NK-92 (cell line): ENCODE data around the gene NCAPG.
A peak's percentile ranks its signal among the peaks of the same experiment; 100 is the strongest.

ENCODE experiments used
- DNase-seq: peaks from one replicate; lab custom pipeline; 2025; ENCODE audit not compliant: unreplicated experiment; lab: John Stamatoyannopoulos, UW

Gene NCAPG, protein sequence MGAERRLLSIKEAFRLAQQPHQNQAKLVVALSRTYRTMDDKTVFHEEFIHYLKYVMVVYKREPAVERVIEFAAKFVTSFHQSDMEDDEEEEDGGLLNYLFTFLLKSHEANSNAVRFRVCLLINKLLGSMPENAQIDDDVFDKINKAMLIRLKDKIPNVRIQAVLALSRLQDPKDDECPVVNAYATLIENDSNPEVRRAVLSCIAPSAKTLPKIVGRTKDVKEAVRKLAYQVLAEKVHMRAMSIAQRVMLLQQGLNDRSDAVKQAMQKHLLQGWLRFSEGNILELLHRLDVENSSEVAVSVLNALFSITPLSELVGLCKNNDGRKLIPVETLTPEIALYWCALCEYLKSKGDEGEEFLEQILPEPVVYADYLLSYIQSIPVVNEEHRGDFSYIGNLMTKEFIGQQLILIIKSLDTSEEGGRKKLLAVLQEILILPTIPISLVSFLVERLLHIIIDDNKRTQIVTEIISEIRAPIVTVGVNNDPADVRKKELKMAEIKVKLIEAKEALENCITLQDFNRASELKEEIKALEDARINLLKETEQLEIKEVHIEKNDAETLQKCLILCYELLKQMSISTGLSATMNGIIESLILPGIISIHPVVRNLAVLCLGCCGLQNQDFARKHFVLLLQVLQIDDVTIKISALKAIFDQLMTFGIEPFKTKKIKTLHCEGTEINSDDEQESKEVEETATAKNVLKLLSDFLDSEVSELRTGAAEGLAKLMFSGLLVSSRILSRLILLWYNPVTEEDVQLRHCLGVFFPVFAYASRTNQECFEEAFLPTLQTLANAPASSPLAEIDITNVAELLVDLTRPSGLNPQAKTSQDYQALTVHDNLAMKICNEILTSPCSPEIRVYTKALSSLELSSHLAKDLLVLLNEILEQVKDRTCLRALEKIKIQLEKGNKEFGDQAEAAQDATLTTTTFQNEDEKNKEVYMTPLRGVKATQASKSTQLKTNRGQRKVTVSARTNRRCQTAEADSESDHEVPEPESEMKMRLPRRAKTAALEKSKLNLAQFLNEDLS

DNA sequence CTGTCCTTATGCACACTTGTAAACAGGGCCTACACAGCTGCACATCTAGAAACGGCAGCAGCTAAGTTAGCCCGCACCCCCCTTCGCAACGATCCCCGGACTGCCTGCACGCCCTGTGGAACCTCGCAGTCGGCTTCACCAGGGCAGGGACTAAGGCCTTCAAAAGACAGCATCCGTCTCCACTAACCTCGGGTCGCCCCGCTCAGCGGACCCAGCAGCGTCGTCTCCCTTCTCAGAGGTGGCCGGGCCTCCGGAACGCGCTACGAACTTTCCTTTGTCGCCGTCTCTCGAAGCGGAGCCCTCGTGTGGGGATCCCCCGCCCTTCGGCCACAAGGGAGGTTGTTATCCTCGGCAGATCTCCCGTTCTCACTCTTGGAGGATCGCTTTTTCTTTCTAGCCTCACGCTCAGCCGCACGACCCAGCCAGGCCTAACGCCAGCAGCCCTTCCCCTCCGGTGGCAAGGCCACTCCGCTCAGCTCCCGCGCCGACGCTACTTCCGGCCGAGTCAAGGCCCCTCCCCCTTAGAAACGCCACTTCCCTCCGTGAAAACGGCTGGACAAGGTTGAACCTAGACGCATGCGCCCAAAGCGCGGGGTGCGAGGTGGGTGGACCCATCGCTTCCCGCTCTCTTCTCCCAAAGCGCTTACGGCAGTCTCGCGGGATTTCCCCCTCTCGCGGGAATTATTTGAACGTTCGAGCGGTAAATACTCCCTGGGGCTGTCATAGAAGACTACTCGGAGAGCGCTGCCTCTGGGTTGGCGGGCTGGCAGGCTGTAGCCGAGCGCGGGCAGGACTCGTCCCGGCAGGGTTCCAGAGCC, at the start of gene NCAPG, which contains the start of gene DCAF16:
Gene NCAPG (plus strand): TSS at position 720 of the 818 bp plus-strand sequence. CDS start 99 bp downstream, outside the sequence.
Gene DCAF16 (minus strand): TSS at position 498 of the 818 bp plus-strand sequence. CDS start 6,616 bp downstream, outside the sequence.
- peak; percentile 95 for DNase-seq

DNA sequence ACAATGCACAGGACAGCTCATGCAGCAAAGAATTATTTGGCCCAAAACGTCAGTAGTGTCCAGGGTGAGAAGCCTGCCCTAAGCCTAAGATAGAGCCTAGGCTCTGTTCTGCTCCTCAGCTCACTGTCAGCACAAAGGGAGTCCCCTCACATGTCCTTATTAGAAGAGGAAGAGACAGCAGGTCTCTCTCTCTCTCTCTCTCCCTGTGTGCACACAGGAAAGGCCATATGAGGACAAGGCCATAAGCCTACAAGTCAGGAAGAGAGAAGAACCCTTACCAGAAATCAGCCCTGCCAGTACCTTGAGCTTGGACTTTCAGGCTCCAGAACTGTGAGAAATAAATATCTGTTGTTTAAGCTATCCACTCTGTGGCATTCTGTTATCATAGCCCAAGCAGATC, 49.7 kb upstream of the NCAPG start:
- DNase-seq: no peak

DNA sequence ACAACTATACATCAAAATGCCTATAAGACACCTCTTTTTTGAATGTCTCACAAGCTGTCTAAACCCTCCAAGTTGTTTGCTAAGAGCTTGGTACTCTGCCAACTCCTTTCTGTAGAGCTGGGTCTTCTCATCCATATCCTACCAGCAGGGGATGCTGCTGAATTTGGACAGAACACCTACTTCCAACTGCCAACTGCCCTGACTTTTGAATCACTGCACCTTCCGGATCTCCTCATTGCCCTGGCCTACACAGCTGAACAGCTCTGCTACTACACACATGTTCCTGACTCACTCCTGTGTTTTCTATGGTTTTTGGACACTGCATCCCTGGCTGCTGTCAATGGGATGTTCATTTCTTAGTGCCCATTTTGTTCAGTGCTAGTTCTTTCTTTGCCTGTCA, 48.1 kb upstream of the NCAPG start:
- no peak for DNase-seq

DNA sequence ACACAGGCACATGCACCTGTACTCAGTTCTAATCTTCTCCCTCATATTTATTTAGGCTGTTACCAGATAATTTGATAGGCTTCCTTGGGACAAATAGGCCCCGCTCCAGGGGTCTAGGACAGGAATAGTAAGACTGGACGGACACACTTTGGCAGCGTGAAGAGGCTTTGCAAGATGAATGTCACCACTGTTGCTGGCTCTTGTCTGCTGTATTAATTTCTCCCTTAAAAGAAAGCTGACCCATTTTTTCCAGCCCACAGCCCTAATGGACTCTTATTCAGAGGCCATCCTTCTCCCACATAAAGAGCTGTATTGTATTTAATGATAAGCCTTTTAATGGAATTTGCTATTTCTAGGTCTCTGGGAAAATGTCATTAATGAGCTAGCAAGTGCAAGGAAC, 47.4 kb upstream of the NCAPG start:
- DNase-seq: no peak

DNA sequence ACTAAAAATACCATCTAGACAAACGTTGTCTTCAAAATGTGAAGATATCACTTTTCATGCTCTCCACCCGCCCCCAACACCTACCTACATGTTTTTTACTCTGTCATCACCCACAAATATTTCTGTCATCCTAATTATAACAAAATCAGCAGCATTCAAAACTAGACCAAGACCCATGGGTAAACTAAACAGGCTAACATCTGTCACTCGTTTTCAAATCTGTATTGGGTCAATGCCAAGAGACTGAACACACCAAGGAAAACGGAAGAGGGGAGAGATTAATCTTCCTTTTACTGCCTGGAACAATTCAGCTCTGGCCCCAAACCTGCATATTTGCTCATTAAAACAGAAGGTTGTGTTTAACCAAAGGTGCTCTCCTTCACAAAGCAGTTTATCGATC, 46.8 kb upstream of the NCAPG start:
- DNase-seq: no peak

DNA sequence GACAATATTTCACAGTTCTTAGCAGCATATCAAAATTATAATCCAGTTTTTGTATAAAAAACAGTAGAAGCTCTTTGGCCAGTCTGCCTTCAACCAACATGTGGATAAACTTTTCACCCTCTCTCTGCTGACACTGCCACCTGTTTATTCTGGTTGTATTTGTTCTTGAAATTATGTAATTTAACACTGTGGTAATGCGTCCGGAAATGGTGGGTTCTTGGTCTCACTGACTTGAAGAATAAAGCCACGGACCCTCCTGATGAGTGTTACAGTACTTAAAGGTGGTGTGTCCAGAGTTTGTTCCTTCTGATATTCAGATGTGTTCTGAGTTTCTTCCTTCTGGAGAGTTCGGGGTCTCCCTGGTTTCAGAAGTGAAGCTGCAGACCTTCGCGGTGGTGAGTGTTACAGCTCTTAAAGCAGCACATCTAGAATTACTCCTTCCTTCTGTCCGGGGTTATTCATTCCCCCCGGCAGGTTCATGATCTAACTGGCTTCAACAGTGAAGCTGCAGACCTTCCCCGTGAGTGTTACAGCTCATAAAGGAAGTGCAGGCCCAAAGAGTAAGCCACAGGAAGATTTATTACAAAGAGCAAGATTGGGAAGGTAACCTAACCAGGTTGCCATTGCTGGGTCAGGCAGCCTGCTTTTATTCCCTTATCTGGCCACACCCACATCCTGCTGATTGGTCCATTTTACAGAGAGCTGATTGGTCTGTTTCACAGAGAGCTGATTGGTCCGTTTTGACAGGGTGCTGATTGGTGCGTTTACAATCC, 45.1 kb upstream of the NCAPG start:
- no peak for DNase-seq

DNA sequence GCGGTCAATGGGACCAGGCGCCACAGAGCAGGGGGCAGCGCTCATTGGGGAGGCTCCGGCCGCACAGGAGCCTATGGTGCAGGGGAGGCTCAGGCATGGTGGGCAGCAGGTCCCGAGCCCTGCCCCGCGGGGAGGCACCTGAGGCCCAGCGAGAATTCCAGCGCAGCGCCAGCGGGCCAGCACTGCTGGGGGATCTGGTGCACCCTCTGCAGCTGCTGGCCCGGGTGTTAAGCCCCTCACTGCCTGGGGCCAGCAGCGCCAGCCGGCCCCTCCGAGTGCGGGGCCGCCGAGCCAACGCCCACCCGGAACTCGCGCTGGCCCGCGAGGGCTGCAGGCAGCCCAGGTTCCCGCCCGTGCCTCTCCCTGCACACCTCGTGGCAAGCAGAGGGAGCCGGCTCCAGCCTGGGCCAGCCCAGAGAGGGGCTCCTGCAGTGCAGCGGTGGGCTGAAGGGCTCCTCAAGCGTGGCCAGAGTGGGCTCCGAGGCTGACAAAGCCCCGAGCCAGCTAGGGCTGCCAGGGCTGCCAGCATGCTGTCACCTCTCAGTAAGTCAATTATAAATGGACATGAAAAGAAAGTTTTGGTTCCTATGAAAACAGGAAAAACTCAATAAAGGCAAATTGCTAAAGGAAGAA, 43.8 kb upstream of the NCAPG start:
- no peak for DNase-seq

DNA sequence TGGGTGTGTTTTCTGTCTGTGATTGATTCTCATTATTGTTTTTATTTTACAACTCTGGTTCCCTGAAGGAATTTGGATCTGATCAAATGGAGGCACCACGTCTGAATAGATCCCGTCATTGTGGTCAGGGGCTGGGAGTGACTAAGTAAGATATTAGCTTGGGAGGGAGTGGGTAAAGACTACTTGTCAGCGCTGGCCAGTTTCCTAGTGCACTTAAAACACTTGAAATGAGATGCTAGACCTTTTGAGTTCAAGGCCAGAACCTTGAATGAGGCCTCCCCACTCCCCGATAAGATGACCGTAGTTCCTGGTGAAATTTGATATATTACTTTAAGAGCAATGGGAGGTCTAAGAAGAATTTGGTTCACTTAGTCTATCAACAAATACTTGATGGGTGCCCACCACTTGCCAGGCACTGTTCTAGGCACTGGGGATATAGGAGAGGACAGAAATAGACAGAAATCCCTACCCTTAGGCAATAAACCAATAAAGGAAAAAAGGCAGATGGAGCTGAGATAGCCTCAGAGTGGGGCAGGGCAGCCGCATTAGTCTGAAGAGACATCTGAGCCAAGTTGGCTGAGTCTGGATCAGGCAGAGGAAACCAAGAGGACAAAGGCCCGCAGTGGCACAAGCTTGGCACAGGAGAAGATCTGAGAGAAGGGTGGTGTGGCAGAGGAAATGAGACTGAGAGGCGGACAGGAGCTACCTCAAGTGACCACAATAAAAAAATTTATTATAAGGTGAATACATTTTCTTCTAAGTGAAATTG, 41.2 kb upstream of the NCAPG start:
- no peak for DNase-seq

DNA sequence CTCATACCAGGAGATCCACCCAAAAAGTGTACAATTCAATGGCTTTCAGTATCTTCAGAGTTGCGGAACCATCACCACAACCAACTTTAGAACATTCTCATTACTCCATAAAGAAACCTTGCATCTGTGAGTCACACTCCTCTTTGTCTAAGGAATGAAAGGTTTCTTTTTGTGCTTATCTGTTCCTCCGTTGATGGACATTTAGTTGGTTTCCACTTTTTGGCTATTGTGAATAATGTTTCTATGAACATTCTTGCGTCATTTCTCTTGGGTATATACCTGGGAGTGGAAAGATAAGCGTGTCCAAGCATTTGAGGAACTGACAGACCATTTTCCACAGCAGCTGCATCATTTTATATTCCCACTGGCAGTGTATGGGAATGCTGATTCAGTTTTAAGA, 39.9 kb upstream of the NCAPG start:
- DNase-seq: no peak

DNA sequence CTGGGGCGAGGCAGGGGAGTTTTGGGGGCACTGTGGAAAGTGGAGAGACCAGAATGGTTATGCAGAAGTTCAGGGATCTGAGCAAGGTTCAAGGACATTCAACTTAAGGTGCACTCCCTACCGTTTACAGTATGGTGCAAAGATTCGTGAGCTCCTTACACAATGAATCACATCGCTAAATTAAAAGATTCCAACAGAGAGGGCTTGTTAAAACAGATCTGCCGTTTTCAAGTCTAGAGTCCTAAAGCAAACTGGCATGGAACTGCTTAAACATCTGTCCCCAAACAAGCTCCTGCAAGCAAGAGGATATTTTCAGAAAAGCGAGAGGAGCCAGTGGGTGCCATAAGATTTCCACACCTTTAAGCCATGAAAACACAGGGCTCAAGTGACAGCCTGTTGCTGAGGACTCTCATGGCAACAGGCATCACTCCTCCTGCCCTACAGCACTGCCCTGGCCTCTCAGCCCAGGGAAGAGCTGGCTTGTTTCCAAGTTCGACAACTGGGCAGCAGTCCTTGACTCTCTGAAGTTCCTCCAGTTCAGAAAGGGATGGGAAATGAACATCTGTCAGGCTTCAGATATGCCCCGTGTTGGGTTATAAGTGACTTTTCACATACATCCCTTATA, 39.4 kb upstream of the NCAPG start:
- DNase-seq: no peak

DNA sequence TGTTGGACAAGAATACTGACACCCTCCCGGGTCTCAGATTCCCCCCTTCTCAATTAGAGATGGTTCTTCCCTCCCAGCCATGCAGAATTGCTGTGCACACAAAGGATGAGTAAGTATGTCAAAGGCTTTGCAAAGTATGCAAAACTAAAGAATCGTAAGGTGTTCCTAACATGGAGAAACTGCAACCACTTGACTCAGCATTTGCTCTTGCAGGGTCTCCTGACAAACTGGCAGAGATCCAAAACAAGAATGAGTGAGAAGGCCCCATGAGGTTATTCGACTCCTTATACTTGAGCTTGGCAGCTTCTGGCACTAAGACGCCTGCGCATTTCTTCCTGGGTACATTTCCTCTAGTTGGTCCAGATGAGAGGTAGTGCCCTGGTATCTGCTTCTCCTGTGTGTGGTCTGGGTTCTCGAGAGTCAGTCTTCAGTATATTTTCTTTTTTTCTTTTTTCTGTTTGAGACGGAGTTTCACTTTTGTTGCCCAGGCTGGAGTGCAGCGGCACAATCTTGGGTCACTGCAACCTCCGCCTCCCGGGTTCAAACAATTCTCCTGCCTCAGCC, 37.6 kb upstream of the NCAPG start:
- no peak for DNase-seq

DNA sequence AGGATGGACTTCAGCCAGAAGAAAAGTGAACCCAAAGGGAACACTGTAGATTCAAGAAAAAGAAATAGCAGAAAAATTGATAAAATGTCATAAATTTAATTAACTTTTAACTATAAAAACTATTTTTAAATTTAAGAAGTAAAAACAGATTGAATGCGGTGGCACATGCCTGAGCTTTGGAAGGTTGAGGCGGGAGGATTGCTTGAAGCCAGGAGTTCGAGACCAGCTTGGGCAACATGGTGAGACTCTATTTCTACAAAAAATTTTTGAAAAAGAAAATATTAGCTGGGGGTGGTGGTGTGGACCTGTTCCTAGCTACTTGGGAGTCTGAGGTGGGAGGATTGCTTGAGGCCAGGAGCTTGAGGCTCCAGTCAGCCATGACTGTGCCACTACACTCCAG, 32.3 kb upstream of the NCAPG start:
- DNase-seq: no peak

DNA sequence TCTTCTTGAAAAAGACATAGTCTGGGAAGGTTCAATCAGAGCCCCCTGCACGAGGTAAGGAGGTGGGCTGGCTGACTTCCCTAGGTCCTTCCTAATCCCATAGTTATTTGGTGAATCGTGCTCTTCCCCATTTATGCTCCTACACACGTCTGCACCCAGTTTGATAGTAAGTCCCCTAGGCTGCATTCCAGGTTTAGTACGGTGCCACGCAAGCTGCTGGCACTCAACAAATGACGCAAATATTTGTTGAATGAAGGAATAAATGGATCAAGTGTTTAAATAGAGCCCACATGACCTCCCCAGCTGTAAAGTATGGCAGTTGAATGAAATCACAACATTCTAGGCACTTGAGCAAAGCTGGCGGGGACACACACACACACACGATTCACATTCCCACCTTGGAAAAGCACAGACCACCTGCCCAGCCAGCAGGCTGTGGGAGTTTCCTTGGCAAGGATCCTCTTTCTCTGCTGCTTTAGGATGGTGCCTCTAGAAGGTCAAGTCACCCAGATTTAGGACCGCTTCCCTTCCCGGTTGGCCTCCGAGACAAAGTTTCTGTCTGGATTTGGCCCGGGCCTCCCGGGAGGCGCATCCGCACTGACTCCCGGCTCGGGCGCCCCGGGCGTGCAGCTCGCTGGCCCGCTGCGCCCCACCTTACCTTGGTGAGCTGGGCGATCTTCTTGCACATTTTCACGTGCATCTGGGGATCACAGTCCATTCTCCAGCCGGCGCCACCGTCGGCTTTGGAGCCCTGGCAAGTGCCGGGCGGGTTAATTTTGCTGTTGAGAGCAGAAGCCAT, 30.1 kb upstream of the NCAPG start:
- DNase-seq: no peak

DNA sequence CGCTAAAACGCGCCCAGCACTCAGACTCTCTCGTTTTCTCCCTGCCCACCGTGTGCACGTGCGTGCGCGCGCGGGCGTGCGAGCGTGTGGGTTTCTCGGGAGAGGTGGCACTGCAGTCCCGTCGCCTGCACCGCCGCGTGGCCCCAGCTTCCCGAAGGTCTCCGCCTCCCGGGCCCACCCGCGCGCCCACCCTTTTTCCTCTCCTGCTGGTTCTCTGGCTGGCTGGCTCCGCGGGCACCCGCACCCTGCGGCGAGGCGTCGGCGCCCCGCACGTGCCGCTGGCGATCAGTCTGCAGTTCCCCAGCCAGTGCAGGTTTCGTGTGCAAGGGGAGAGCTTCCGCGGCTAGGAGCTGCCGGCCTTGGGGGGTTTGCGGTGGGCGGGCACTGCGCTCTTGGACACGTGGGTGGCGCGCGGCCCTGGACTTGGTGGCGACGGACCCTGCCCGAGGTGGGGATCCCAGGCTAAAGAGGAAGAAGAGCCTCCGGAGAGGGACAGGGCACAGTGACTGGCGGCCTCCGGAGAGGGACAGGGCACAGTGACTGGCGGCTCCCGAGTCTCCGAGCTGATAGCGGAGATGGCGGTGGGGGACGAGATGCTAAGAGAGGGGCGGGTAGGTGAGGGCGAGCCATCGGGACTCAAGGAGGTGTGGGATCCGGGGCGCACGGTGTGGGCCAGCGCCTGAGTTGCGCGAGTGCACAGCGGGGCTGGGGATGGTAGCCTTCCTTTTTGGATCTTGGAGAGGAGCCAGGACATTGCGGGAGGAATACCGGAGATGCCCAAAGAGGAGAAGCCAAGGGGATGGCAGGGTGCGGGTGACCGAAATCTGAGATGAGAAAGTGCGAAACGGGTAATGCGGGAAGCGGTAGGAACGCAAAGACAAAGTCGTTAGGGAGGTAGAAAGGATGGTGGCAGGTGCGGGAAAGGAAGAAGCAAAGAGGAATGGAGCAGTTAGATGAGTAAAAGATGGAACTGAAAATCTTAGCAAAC, 29.2 kb upstream of the NCAPG start, which contains the start of gene FAM184B:
Gene FAM184B (minus strand): TSS at position 322 of the 988 bp plus-strand sequence. CDS start 322 bp downstream, outside the sequence.
- no peak for DNase-seq

DNA sequence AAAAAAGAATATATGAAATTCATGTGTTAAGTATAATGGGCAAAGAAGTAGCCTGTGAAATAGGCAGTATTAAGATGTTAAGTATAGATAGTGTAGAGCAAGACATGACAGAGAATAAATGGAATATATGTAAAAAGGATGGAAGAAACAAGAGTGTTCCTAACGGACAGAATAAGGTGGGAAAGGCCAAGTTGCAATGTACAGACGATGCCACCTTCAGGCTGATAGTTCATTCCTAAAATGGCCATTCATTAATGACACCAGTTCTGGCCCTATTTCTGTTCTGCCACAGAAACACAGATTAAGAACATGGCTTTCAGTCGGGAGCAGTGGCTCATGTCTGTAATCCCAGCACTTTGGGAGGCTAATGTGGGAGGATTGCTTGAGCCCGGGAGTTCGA, 24.9 kb upstream of the NCAPG start:
- DNase-seq: no peak

DNA sequence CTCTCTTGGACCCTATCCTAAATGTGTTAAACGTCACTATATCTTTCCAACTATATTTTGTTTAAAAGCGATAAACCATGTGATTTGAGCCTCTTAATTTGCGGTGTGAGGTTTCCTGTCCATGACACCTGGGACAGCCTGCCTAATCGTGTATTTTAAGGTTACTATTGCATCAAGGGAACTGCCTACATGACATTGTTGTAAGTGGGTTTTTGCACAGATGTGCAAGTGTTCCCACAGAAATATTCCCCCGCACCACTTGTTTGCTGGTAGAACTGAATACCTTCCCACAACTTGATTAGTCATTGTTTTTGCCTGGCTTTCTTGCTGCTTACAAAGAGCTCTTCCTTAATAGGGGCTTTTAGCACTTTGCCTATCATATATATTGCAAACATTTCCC, 24.2 kb upstream of the NCAPG start:
- no peak for DNase-seq
